Neuronal stem cell (in vitro differentiated cells): ENCODE results near the gene BTBD9.

ENCODE experiments used
- DNase-seq: peaks from one replicate; pipeline ENCODE4 v3.0.0-alpha.2; 2013; ENCODE audit warnings: low spot score
- H2AFZ ChIP-seq: one replicate; pipeline ENCODE4 v1.6.1; 2013; ENCODE audit warnings: mild to moderate bottlenecking, low read length, inconsistent platforms
- H2AK5ac ChIP-seq: 2 replicates; pipeline ENCODE4 v1.6.1; 2013; ENCODE audit warnings: low read depth, mild to moderate bottlenecking, inconsistent platforms, low read length, moderate library complexity, mixed read lengths
- H2BK120ac ChIP-seq: 2 replicates; pipeline ENCODE4 v1.6.1; 2013; ENCODE audit warnings: low read depth, mild to moderate bottlenecking, inconsistent platforms, low read length, moderate library complexity, mixed read lengths
- H2BK12ac ChIP-seq: one replicate; pipeline ENCODE4 v1.6.1; 2013; ENCODE audit warnings: low read length, inconsistent platforms
- H2BK15ac ChIP-seq: 2 replicates; pipeline ENCODE4 v1.6.1; 2013; ENCODE audit warnings: mild to moderate bottlenecking, low read length, inconsistent platforms, mixed read lengths
- H2BK5ac ChIP-seq: one replicate; pipeline ENCODE4 v1.6.1; 2013; ENCODE audit warnings: inconsistent platforms, mild to moderate bottlenecking, low read length, moderate library complexity
- H3K14ac ChIP-seq: one replicate; pipeline ENCODE4 v1.6.1; 2013; ENCODE audit warnings: low read length, inconsistent platforms
- H3K18ac ChIP-seq: 2 replicates; pipeline ENCODE4 v1.6.1; 2013; ENCODE audit warnings: low read length, inconsistent platforms
- H3K23ac ChIP-seq: 2 replicates; pipeline ENCODE4 v1.6.1; 2013; ENCODE audit warnings: low read depth, mild to moderate bottlenecking, mixed read lengths, low read length, inconsistent platforms; ENCODE audit not compliant: poor library complexity
- H3K27ac ChIP-seq: replicated peaks from 3 replicates; pipeline ENCODE4 v1.5.1; 2013; ENCODE audit warnings: low read length, inconsistent platforms
- H3K27me3 ChIP-seq, 3 experiments: 2 replicates each; pipeline ENCODE4 v1.6.1; 2013; ENCODE audit warnings: low read length in 3 of 3, mild to moderate bottlenecking in 2 of 3, inconsistent platforms in 1 of 3, low read depth in 1 of 3, mixed read lengths in 1 of 3, moderate library complexity in 1 of 3; ENCODE audit not compliant: control insufficient read depth in 3 of 3, insufficient read depth in 3 of 3
- H3K36me3 ChIP-seq, 2 donors: replicated peaks in 1 of 2; 2 replicates each; pipeline ENCODE4 v1.6.1; 2013; ENCODE audit warnings: low read length in 2 of 2; ENCODE audit not compliant: control insufficient read depth in 2 of 2, insufficient read depth in 2 of 2
- H3K4ac ChIP-seq: 2 replicates; pipeline ENCODE4 v1.6.1; 2013; ENCODE audit warnings: inconsistent platforms, mild to moderate bottlenecking, low read length, moderate library complexity
- H3K4me1 ChIP-seq, 2 donors: 1 replicate in 1 of 2; 2 replicates in 1 of 2; pipeline ENCODE4 v1.6.1; 2013; ENCODE audit warnings: low read length in 2 of 2, low read depth in 1 of 2; ENCODE audit not compliant: control insufficient read depth in 2 of 2, insufficient read depth in 1 of 2
- H3K4me2 ChIP-seq: one replicate; pipeline ENCODE4 v1.6.1; 2013; ENCODE audit warnings: mild to moderate bottlenecking, low read length, inconsistent platforms; ENCODE audit not compliant: insufficient read depth, poor library complexity, severe bottlenecking
- H3K4me3 ChIP-seq, 2 donors: 2 replicates each; pipeline ENCODE4 v1.5.1; 2013; ENCODE audit warnings: low read length in 2 of 2, mild to moderate bottlenecking in 2 of 2, inconsistent platforms in 1 of 2, moderate library complexity in 1 of 2
- H3K79me1 ChIP-seq: one replicate; pipeline ENCODE4 v1.6.1; 2013; ENCODE audit warnings: low read depth, mild to moderate bottlenecking, inconsistent platforms, low read length, moderate library complexity
- H3K9ac ChIP-seq: one replicate; pipeline ENCODE4 v1.6.1; 2013; ENCODE audit warnings: mild to moderate bottlenecking, low read depth, low read length, inconsistent platforms; ENCODE audit not compliant: poor library complexity
- H3K9me3 ChIP-seq, 2 donors: replicated peaks in 1 of 2; 2 replicates each; pipeline versions ENCODE3 to v1.6.1; 2013; ENCODE audit warnings: low read length in 2 of 2, mild to moderate bottlenecking in 2 of 2, inconsistent platforms in 1 of 2, low read depth in 1 of 2, mixed read lengths in 1 of 2, moderate library complexity in 1 of 2; ENCODE audit not compliant: control insufficient read depth in 2 of 2, insufficient read depth in 1 of 2
- H4K8ac ChIP-seq: one replicate; pipeline ENCODE4 v1.6.1; 2013; ENCODE audit warnings: low read depth, mild to moderate bottlenecking, inconsistent platforms, low read length, moderate library complexity
- H4K91ac ChIP-seq: one replicate; pipeline ENCODE4 v1.6.1; 2013; ENCODE audit warnings: low read length, low read depth, mild to moderate bottlenecking, inconsistent platforms; ENCODE audit not compliant: poor library complexity
- WGBS, 2 donors: extraction: QIAGEN DNeasy Blood & Tissue Kit; methylation state at CpG; one replicate each; pipeline ENCODE4 v1.1.7; 2013; ENCODE audit warnings: missing lambda C conversion rate in 2 of 2, mixed read lengths in 1 of 2; ENCODE audit not compliant: insufficient read length in 2 of 2, insufficient replicate concordance in 1 of 2; ENCODE audit errors: extremely low coverage in 2 of 2; 5-methylcytosine and 5-hydroxymethylcytosine counted together

Gene BTBD9

DNA sequence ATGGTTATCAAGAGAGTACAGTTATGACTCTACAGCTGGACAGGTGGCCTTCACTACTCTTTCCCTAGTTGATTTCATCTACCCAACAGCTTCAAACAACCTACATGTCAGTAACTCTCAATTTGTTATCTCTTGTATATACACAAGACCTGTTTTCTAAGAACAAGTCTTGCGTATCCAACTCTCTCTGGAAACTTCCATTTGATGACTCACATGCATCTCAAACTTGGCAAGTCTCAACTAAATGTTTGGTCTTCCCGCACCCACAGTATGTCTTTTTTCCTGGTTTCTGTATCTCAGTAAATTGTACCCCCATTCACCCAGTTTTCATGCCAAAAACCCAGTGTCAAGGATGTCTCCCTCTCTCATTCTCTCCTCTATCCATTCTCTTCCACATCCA is 97.7 kb downstream of the BTBD9 start:
- no peaks in the 10 kb centered on the region for H3K79me1 ChIP-seq
- H3K36me3 ChIP-seq: no peaks in the 10 kb centered on the region
- H3K9me3 ChIP-seq: no peaks in the 10 kb centered on the region
- no peak overlapping the region for H2AFZ ChIP-seq
- no peak overlapping the region for H3K4ac ChIP-seq
- no peak overlapping the region for H2BK12ac ChIP-seq
- H3K18ac ChIP-seq: no peak overlapping the region
- no peak overlapping the region for H3K4me2 ChIP-seq
- no peaks in the 10 kb centered on the region for H3K4me1 ChIP-seq
- H4K91ac ChIP-seq: no peak overlapping the region
- no peak overlapping the region for H2BK120ac ChIP-seq
- no peak overlapping the region for H3K4me3 ChIP-seq
- WGBS, 2 donors: no CpG with 5 or more reads among the region's 2 CpGs
- no peak overlapping the region for H2BK5ac ChIP-seq
- H3K27ac ChIP-seq: no peak overlapping the region
- H2AK5ac ChIP-seq: no peak overlapping the region
- no peak overlapping the region for H3K14ac ChIP-seq
- no peak overlapping the region for H3K9ac ChIP-seq
- no peak overlapping the region for H3K23ac ChIP-seq
- H2BK15ac ChIP-seq: no peak overlapping the region
- DNase-seq: no peak
- no peak overlapping the region for H4K8ac ChIP-seq
- H3K27me3 ChIP-seq: no peaks in the 10 kb centered on the region

DNA sequence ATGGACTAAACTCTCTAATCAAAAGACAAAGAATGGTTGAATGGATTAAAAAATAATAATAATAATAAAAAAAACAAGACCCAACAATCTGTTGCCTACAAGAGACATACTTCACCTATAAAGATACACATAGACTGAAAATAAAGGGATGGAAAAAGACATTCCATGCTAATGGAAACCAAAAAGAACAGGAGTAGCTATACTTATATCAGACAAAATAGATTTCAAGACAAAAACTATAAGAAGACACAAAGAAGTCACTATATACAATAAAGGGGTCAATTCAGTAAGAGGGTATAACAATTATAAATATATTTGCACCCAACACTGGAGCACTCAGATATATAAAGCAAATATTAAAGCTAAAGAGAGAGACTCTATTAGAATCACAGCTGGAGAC is 106.7 kb downstream of the BTBD9 start:
- H2AK5ac ChIP-seq: no peak overlapping the region
- H3K4me1 ChIP-seq: peaks cover 0 to 1% of the 10 kb centered on the region in 2 donors
- no peak overlapping the region for H3K14ac ChIP-seq
- H3K36me3 ChIP-seq: no peaks in the 10 kb centered on the region
- H3K4me2 ChIP-seq: no peak overlapping the region
- H4K8ac ChIP-seq: no peak overlapping the region
- H2BK15ac ChIP-seq: no peak overlapping the region
- H3K18ac ChIP-seq: no peak overlapping the region
- H3K4ac ChIP-seq: no peak overlapping the region
- peaks cover 0 to 19% of the 10 kb centered on the region in 2 donors for H3K9me3 ChIP-seq
- no peak overlapping the region for H2AFZ ChIP-seq
- no peak for DNase-seq
- no peak overlapping the region for H3K9ac ChIP-seq
- H2BK120ac ChIP-seq: no peak overlapping the region
- no peak overlapping the region for H2BK12ac ChIP-seq
- no peak overlapping the region for H3K23ac ChIP-seq
- no peak overlapping the region for H4K91ac ChIP-seq
- no peak overlapping the region for H2BK5ac ChIP-seq
- no peaks in the 10 kb centered on the region for H3K79me1 ChIP-seq
- H3K27me3 ChIP-seq: no peaks in the 10 kb centered on the region
- H3K27ac ChIP-seq: no peak overlapping the region
- no peak overlapping the region for H3K4me3 ChIP-seq

DNA sequence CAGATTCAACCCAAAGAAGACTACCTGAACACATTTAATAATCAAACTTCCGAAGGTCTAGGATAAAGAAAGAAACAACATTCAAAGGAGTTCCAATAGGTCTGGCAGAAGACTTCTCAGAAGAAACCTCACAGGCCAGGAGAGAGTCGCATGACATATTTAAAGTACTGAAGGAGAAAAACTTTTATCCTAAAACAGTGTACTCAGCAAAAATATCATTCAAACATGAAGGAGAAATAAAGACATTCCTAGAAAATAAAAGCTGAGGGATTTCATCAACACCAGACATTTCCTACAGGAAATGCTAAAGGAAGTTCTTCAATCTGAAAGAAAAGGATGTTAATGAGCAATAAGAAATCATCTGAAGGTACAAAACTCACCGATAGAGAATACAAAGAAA is 108.6 kb downstream of the BTBD9 start:
- H4K91ac ChIP-seq: no peak overlapping the region
- no peak overlapping the region for H3K4me3 ChIP-seq
- no peaks in the 10 kb centered on the region for H3K27me3 ChIP-seq
- no peak overlapping the region for H2BK5ac ChIP-seq
- H3K9ac ChIP-seq: no peak overlapping the region
- H2BK120ac ChIP-seq: no peak overlapping the region
- H3K4ac ChIP-seq: no peak overlapping the region
- H3K79me1 ChIP-seq: no peaks in the 10 kb centered on the region
- no peaks in the 10 kb centered on the region for H3K36me3 ChIP-seq
- H2AFZ ChIP-seq: no peak overlapping the region
- H2AK5ac ChIP-seq: no peak overlapping the region
- no peak overlapping the region for H3K14ac ChIP-seq
- no peak overlapping the region for H2BK15ac ChIP-seq
- no peak overlapping the region for H3K23ac ChIP-seq
- H3K9me3 ChIP-seq: peaks cover 2 to 23% of the 10 kb centered on the region in 2 donors
- no peak overlapping the region for H3K27ac ChIP-seq
- DNase-seq: no peak
- WGBS, 2 donors: no CpG with 5 or more reads among the region's 3 CpGs
- peaks cover 0 to 1% of the 10 kb centered on the region in 2 donors for H3K4me1 ChIP-seq
- H3K18ac ChIP-seq: no peak overlapping the region
- no peak overlapping the region for H4K8ac ChIP-seq
- H3K4me2 ChIP-seq: no peak overlapping the region
- H2BK12ac ChIP-seq: no peak overlapping the region

DNA sequence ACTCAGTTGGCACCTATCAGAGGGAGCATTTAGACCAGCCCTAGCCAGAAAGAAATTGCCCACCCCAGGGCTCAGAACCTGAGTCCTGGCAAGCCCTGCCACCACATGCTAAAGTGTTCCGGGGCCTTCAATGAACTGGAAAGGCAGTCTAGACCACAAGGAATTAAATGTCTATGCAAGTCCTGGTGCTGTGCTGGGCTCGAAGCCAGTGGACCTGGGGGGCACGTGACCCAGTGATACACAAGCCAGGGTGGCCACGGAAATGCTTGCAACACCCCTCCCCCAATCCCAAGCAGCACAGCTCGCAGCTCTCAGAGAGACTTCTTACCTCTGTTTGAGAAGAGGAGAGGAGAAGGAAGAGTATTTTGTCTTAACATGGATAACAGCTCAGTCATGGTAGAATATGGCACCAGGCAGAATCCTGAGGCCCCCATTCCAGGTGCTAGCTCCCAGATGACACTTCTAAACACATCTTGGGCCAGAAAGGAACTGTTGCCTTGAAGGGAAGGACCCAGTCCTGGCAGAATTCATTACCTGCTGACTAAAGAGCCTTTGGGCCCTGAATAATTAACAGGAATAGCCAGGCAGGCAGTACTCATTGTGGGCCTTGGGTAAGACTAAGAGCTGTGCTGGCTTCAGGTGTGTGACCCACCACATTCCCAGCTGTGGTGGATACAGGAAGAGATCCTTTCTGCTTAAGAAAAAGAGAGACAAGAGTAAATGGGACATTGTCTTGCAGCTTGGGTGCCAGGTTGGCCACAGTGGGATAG is 111.3 kb downstream of the BTBD9 start:
- H3K18ac ChIP-seq: no peak overlapping the region
- H3K4me2 ChIP-seq: no peak overlapping the region
- H2AFZ ChIP-seq: no peak overlapping the region
- no peaks in the 10 kb centered on the region for H3K79me1 ChIP-seq
- H3K23ac ChIP-seq: no peak overlapping the region
- no peak overlapping the region for H4K8ac ChIP-seq
- H2AK5ac ChIP-seq: no peak overlapping the region
- no peak overlapping the region for H3K27ac ChIP-seq
- no peak overlapping the region for H2BK5ac ChIP-seq
- no peak overlapping the region for H3K4ac ChIP-seq
- no peak overlapping the region for H4K91ac ChIP-seq
- no peak overlapping the region for H2BK15ac ChIP-seq
- peaks cover 4 to 33% of the 10 kb centered on the region in 2 donors for H3K9me3 ChIP-seq
- no CpG with 5 or more reads among the region's 5 CpGs for WGBS, 2 donors
- H3K4me1 ChIP-seq: peaks cover 1 to 8% of the 10 kb centered on the region in 2 donors
- H3K9ac ChIP-seq: no peak overlapping the region
- H3K4me3 ChIP-seq: no peak overlapping the region
- H3K27me3 ChIP-seq: no peaks in the 10 kb centered on the region
- H3K14ac ChIP-seq: no peak overlapping the region
- H2BK120ac ChIP-seq: no peak overlapping the region
- no peaks in the 10 kb centered on the region for H3K36me3 ChIP-seq
- no peak overlapping the region for H2BK12ac ChIP-seq
- DNase-seq: no peak
